Mononuclear cell (primary cell): ENCODE data around the gene PFAS. TPM values are rescaled to one million over a fixed set of nuclear protein-coding genes. Genes with fewer than 3 reads are reported as not detected.

Source experiments
- H3K27me3 ChIP-seq: 2 replicates; pipeline ENCODE4 v1.6.0; 2011; ENCODE audit warnings: low read length, control low read depth; ENCODE audit not compliant: insufficient read depth
- H3K4me1 ChIP-seq: 2 replicates; pipeline ENCODE4 v1.5.1; 2011; ENCODE audit warnings: mild to moderate bottlenecking, low read length, control low read depth; ENCODE audit not compliant: insufficient read depth
- H3K4me3 ChIP-seq: 2 replicates; pipeline ENCODE4 v1.5.1; 2011; ENCODE audit warnings: mild to moderate bottlenecking, low read length, moderate library complexity
- H3K9me3 ChIP-seq: 2 replicates; pipeline ENCODE4 v1.5.1; 2011; ENCODE audit warnings: low read depth, mild to moderate bottlenecking, control low read depth, low read length
- total RNA-seq: library from RNA; depleted of rRNA; stranded (reverse); fragments of >200 nt; gene quantifications from one replicate; pipeline ENCODE4 v1.2.3, GENCODE V29; 2012

The PFAS gene
- total RNA-seq, 1 donor: 6.0 TPM

DNA sequence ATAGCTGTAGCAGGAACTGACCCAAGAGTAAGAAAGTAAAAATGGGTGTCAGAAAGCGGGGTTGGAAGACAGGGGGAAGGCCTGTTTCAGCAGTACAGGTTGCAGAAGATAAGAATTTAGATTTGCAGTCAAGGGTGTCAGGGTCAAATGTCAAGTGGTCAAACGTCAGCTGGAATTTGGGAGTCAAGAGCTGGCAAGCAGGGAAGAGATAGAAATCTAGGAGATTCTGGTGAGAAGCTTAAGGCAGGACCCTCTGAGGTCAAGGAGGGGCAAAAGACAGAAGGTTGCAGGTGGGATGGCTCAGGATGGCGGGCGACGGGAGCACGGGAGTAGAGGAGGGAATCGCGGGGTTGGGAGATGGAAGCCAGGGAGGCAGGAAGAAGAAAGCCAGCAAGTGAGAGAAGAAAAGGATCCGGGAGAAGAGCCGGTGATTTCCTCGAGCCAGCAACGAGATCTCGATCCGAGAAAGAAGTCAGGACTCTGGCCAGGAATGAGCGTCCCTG, 45.8 kb downstream of the PFAS start:
- peaks cover 30% of the 10 kb centered on the region for H3K4me1 ChIP-seq
- no peaks in the 10 kb centered on the region for H3K27me3 ChIP-seq
- no peaks in the 10 kb centered on the region for H3K9me3 ChIP-seq
- peak overlapping the region; percentile 76 for H3K4me3 ChIP-seq

DNA sequence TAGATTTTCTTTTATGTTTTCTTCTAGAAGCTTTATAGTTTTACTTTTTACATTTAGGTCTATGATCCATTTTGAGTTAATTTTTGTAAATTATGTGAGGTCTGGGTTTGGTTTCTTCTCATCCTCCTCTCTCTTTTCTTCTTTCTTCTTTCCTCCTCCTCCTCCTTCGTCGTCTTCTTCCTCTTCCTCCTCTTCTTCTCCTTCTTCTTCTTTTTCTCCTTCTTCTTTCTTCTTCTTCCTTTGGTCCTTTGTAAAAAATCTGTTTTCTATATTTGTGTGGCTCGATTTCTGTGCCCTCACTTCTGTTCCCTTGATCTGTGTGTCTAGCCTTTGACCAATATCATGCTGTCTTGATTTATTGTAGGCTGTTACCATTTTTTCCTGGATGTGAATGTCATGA, 51.1 kb downstream of the PFAS start:
- Histone ChIP-seq H3K27me3 (no peaks in the 10 kb centered on the region), H3K9me3 (no peaks in the 10 kb centered on the region), H3K4me3 (no peak overlapping the region), H3K4me1 (peaks cover 11% of the 10 kb centered on the region)

DNA sequence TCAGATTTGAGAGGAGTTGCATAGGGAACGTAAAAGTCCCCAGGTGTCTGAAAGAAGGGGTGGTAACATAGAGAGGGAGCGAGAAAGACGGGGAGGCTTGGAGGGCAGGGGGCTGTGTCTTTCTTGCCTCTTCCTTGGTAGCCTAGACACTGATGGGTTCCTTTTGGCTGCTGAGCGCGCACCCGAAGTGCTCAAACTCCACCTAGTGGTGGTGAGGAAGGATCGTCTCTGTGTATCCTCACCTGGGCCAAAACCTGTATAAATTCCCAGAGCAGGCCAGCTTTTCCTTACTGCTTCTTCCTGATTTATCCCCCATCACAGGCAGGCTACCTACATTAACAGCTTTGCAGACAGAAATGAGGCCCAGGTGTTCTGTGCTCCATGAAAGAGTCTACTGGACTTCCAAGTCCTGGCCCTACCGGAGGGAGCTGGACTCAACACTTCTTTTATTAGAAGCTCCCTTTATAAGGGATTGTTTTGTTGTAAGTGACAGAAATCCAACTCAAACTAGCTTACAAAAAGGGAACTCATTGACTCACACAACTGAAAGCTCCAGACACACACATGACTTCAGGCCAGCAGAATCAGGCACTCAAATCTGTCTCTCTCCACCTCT, 51.6 kb downstream of the PFAS start:
- Histone ChIP-seq H3K9me3 (no peaks in the 10 kb centered on the region), H3K4me1 (peaks cover 11% of the 10 kb centered on the region), H3K27me3 (no peaks in the 10 kb centered on the region), H3K4me3 (no peak overlapping the region)

DNA sequence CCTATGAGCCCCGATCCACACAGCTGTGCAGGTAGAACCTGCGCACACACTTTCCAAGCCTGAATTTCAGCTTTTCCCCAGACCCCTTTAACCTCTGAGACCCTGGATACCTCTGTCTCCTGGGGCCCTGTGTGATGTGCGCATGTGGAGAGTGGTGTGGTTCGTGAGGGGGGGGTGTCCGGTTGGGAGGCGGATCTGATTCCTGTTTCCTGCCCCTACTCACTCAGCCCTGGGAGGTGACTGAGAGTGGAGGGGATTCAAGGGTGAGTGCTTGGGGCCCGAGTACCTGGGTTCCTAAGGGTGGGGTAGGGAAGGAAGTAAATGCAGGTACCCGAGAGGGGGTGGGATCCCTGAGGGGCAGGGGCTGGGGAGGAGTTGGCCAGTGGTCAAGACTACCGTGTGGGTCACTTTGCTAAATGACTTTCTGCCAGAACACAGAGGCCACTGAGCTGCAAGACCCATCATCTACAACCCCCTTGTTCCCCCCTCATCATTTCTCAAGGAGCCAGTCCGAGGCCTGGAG, 61.6 kb downstream of the PFAS start:
- H3K9me3 ChIP-seq: no peaks in the 10 kb centered on the region
- H3K4me3 ChIP-seq: no peak overlapping the region
- no peaks in the 10 kb centered on the region for H3K27me3 ChIP-seq
- H3K4me1 ChIP-seq: no peaks in the 10 kb centered on the region

DNA sequence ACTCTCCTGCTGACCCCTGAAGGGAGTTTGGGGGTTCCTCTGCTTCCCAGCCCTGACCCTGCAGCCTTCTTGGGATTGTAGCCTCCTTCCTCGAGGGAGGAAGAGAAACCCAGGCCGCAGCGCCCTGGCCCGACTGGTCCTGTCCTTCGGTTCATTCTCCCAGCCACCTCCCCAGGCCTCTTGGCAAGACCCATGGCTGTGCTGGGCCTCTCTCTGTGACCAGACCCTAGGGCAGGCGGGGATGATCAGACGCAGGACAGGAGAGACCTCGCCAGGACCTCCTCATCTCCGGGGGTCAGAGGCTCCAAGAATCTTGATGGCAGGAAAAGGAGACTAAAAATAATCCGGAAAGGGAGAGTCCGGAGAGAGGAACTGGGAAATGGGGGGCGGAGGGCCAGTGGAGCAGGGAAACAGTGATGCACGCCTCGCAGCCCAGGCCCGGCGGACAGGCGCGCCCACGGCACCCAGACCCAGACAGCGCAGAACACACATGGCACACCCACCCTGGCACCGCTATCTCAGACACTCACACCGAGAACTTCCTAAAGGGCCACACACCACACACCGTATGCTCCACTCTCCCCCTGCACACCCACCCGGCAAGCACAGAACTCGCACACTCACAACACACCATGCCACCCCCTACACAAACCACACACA, 62.2 kb downstream of the PFAS start:
- H3K27me3 ChIP-seq: no peaks in the 10 kb centered on the region
- no peak overlapping the region for H3K4me3 ChIP-seq
- H3K9me3 ChIP-seq: no peaks in the 10 kb centered on the region

DNA sequence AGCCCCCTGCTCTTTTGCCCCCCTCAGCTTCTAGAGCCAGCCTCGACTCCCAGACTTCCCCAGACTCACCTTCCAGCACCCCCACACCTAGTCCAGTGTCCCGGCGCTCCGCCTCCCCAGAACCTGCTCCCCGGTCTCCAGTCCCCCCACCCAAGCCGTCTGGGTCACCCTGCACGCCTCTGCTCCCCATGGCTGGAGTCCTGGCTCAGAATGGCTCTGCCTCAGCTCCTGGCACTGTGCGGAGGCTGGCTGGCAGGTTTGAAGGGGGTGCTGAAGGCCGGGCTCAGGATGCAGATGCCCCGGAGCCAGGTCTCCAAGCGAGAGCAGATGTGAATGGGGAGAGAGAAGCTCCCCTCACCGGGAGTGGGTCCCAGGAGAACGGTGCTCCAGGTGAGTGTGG, 63.2 kb downstream of the PFAS start:
- Histone ChIP-seq H3K4me1 (no peaks in the 10 kb centered on the region), H3K9me3 (no peaks in the 10 kb centered on the region), H3K27me3 (no peaks in the 10 kb centered on the region), H3K4me3 (no peak overlapping the region)

More for the DNA sequence above, 62.2 kb downstream of the PFAS start:
- no peaks in the 10 kb centered on the region for H3K4me1 ChIP-seq

DNA sequence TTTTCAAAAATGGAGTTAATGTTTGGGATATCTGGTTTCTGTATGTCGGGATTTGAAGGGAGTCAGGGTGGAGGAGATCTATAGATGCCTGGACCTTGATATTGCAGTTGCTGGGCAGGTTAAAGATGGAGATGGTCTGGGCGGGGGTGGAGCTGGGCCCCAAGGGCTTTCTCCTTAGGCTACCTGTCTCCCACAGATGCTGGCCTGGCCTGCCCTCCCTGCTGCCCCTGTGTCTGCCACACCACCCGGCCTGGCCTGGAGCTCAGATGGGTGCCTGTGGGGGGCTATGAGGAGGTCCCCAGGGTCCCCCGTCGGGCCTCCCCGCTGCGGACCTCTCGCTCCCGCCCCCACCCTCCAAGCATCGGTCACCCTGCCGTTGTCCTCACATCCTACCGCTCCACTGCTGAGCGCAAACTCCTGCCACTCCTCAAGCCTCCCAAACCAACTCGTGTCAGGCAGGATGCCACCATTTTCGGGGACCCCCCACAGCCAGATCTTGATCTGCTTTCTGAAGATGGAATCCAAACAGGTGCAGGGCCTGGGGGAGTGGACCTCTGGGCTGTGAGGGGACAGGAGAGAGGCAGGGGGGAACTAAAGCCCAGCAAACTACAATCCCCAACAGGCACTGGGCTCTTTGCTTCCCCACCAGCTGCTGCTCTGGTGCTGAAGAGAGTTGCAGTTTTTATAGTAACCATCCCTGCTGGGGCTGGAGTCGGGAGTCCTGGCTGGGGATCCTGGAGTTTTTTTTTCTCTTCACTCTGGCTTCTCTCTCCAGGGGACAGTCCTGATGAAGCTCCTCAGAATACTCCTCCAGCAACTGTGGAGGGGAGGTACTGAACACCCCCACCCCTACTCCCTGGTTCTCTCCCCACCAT, 63.9 kb downstream of the PFAS start:
- no peaks in the 10 kb centered on the region for H3K4me1 ChIP-seq
- H3K4me3 ChIP-seq: no peak overlapping the region
- H3K27me3 ChIP-seq: no peaks in the 10 kb centered on the region
- no peaks in the 10 kb centered on the region for H3K9me3 ChIP-seq

DNA sequence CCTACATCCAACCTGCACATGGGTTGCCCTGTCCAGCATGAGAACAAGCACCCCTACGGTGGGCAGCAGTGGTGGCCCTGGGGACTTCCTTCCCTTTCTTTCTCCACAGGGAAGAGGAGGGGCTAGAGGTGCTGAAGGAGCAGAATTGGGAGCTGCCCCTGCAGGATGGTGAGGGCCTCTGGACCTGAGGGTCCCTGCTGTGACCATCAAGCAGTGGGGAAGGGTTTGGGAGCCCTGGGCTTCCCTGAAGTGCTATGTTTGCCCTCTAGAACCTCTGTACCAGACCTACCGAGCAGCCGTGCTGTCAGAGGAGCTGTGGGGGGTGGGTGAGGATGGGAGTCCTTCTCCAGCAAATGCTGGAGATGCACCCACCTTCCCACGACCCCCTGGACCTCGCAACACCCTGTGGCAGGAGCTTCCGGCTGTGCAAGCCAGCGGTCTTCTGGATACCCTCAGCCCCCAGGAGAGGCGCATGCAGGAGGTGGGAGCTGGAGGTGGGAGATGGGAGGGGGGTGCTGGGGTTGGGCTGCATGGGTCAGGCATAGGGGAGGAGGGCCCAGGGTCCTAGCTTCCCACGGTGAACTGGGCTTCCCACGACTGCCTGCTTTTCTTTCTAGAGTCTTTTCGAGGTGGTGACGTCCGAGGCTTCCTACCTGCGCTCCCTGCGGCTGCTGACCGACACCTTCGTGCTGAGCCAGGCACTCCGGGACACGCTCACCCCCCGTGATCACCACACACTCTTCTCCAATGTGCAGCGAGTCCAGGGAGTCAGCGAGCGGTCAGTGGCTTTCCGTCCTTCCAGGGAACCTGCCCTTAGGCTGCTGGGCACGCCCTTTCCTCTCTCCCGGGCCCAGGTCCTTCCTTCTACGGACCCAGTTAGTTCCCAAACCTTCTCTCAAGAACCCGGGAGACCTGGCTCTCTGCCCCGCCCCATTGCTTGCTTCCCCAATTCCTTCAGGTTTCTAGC, 66.0 kb downstream of the PFAS start:
- H3K27me3 ChIP-seq: no peaks in the 10 kb centered on the region
- no peak overlapping the region for H3K4me3 ChIP-seq
- H3K4me1 ChIP-seq: no peaks in the 10 kb centered on the region
- H3K9me3 ChIP-seq: no peaks in the 10 kb centered on the region

DNA sequence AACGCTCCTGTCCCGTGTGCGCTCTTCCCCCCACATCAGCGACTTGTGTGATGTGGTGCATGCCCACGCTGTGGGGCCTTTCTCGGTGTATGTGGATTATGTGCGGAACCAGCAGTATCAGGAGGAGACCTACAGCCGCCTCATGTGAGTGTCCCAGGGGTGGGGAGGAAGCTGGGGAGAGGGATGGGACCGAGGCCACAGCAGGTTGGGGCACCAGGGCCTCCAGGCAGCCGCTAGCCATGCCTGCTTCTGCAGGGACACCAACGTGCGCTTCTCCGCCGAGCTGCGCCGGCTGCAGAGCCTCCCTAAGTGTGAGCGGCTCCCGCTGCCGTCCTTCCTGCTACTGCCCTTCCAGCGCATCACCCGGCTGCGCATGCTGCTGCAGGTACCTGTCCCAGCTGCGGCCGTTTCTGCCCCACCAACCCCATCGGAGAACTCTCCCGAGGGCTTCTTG, 66.7 kb downstream of the PFAS start:
- no peaks in the 10 kb centered on the region for H3K4me1 ChIP-seq
- H3K4me3 ChIP-seq: no peak overlapping the region
- no peaks in the 10 kb centered on the region for H3K9me3 ChIP-seq
- no peaks in the 10 kb centered on the region for H3K27me3 ChIP-seq

DNA sequence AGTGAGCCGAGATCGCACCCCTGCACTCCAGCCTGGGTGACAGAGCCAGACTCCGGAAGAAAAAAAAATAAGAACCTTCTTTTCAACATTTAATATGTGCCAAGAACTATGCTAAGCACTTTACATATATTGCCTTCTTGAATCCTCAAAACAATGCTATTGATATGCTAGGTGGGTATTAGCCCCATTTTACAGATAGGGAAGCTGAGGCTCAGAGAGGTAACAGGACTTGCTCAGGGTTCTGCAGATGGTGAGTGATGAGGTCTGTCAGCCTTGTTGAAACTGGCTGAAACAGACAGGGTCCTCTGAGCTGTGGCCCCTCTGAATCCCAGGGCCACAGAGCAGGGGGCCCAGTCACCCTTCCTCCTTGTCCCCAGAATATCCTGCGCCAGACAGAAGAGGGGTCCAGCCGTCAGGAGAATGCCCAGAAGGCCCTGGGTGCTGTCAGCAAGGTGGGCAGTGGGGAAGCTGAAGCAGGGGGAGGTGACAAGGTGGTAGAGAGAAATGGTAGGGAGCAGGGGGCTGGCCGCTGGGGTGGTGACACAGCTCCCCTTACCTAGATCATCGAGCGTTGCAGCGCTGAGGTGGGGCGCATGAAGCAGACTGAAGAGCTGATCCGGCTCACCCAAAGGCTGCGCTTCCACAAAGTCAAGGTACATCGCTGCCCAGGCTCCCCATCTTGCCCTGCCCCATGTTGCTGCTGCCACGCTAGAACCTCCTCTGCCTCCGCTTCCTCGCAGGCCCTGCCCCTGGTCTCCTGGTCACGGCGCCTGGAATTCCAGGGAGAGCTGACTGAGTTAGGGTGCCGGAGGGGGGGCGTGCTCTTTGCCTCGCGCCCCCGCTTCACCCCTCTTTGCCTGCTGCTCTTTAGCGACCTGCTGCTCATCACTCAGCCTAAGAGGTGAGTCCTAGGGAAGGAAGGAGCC, 69.2 kb downstream of the PFAS start:
- H3K27me3 ChIP-seq: no peaks in the 10 kb centered on the region
- H3K4me3 ChIP-seq: no peak overlapping the region
- no peaks in the 10 kb centered on the region for H3K9me3 ChIP-seq
- no peaks in the 10 kb centered on the region for H3K4me1 ChIP-seq

Other genes with a start within 250 kb of the PFAS start
- gene GUCY2D, start 246.7 kb upstream of the PFAS start, total RNA-seq: 0.10 TPM
- 0.10 TPM for gene ALOX15B, start 210.2 kb upstream of the PFAS start, total RNA-seq
- not detected for gene ALOX12B, start 161.6 kb upstream of the PFAS start, total RNA-seq
- gene ALOXE3, start 130.8 kb upstream of the PFAS start, total RNA-seq: 0.10 TPM
- gene HES7, start 125.2 kb upstream of the PFAS start, total RNA-seq: not detected
- gene PER1, start 96.9 kb upstream of the PFAS start, total RNA-seq: 250 TPM
- gene VAMP2, start 86.3 kb upstream of the PFAS start, total RNA-seq: 40.3 TPM
- 221 TPM for gene TMEM107, start 72.9 kb upstream of the PFAS start, total RNA-seq
- gene BORCS6, start 59.1 kb upstream of the PFAS start, total RNA-seq: 9.2 TPM
- 1.5 TPM for gene AURKB, start 38.7 kb upstream of the PFAS start, total RNA-seq
- 61.2 TPM for gene CTC1, start 1.2 kb upstream of the PFAS start, total RNA-seq
- gene RANGRF, start 39.4 kb downstream of the PFAS start, total RNA-seq: 5.1 TPM
- gene SLC25A35, start 46.1 kb downstream of the PFAS start, total RNA-seq: 0.42 TPM
- gene ARHGEF15, start 61.0 kb downstream of the PFAS start, total RNA-seq: not detected
- not detected for gene ODF4, start 90.6 kb downstream of the PFAS start, total RNA-seq
- gene RPL26, start 133.9 kb downstream of the PFAS start, total RNA-seq: 6,688 TPM
- 0.73 TPM for gene RNF222, start 148.5 kb downstream of the PFAS start, total RNA-seq
- gene NDEL1, start 186.6 kb downstream of the PFAS start, total RNA-seq: 156 TPM